SW 1271 (cell line): Measurements from ENCODE around the gene ATP6V0C.
A peak's percentile ranks its signal among the peaks of the same experiment; 100 is the strongest.

ENCODE experiments used
- DNase-seq, 2 experiments: peaks; one replicate each; lab custom pipeline; 2025; lab: John Stamatoyannopoulos, UW

The ATP6V0C gene

GRCh38 chr16:2513405-2514332 lies at the start of gene ATP6V0C:
Gene ATP6V0C, plus strand, starts transcription at chr16:2513952. Its CDS starts 152 bp downstream, at chr16:2514104.
- DNase-seq = peak; percentile 44 to 83

GRCh38 chr16:2464333-2464732 lies 49.4 kb upstream of the ATP6V0C start:
- DNase-seq = no peak

- DNase-seq = no peak
Measured at GRCh38 chr16:2465653-2466415, 47.9 kb upstream of the ATP6V0C start.

GRCh38 chr16:2466667-2467527 lies 46.9 kb upstream of the ATP6V0C start:
- DNase-seq = no peak

- DNase-seq = peak in 1 of 2 experiments; percentile 45
Measured at GRCh38 chr16:2467528-2468232, 46.1 kb upstream of the ATP6V0C start.

GRCh38 chr16:2468233-2468724 lies 45.5 kb upstream of the ATP6V0C start:
- no peak for DNase-seq

- DNase-seq = no peak
Measured at GRCh38 chr16:2468725-2469398, 44.9 kb upstream of the ATP6V0C start.

- DNase-seq = no peak
Measured at GRCh38 chr16:2469399-2470233, 44.1 kb upstream of the ATP6V0C start.

- no peak for DNase-seq
Measured at GRCh38 chr16:2470234-2470601, 43.5 kb upstream of the ATP6V0C start.

- no peak for DNase-seq
Measured at GRCh38 chr16:2470603-2471015, 43.1 kb upstream of the ATP6V0C start.

GRCh38 chr16:2471016-2471652 lies 42.6 kb upstream of the ATP6V0C start, which contains the start of gene NTN3:
Gene NTN3, plus strand, starts transcription at chr16:2471297. Its CDS starts 405 bp downstream, at chr16:2471702.
- no peak for DNase-seq

GRCh38 chr16:2471653-2472487 lies 41.9 kb upstream of the ATP6V0C start:
- no peak for DNase-seq

GRCh38 chr16:2472488-2472864 lies 41.3 kb upstream of the ATP6V0C start:
- DNase-seq = no peak

GRCh38 chr16:2472885-2473445 lies 40.8 kb upstream of the ATP6V0C start:
- no peak for DNase-seq

- DNase-seq = no peak
Measured at GRCh38 chr16:2473446-2473926, 40.3 kb upstream of the ATP6V0C start.

GRCh38 chr16:2473999-2474876 lies 39.5 kb upstream of the ATP6V0C start:
- peak; percentile 17 to 23 for DNase-seq
